Hematopoietic multipotent progenitor cell treated with erythropoietin and hydrocortisone succinate and interleukin-3 and kit ligand, for 6 days (in vitro differentiated cells): ENCODE measurements around the gene ARFIP1.
"Not testable (repeated sequence)": the region's sequence is repeated elsewhere in the genome, so short reads cannot be mapped to it uniquely, and the experiment has no call there.

Experiments used
- DNase-seq: peaks from one replicate; pipeline ENCODE4 v3.0.0-alpha.2; 2015

The ARFIP1 gene

GRCh38 chr4:152785639-152786615 lies 6.2 kb downstream of the ARFIP1 start:
- no peak for DNase-seq

GRCh38 chr4:152786627-152787026 lies 6.9 kb downstream of the ARFIP1 start:
- DNase-seq = no peak

- DNase-seq = no peak
These were observed 16.1 kb downstream of the ARFIP1 start for GRCh38 chr4:152795891-152796290.

GRCh38 chr4:152803541-152803940 lies 23.8 kb downstream of the ARFIP1 start:
- DNase-seq = no peak

- no peak for DNase-seq
These were observed 25.4 kb downstream of the ARFIP1 start for GRCh38 chr4:152805071-152805650.

- DNase-seq = no peak
These were observed 26.1 kb downstream of the ARFIP1 start for GRCh38 chr4:152805818-152806217.

- peak; percentile 15 for DNase-seq
These were observed 26.9 kb downstream of the ARFIP1 start for GRCh38 chr4:152806501-152807125.

- no peak for DNase-seq
These were observed 27.6 kb downstream of the ARFIP1 start for GRCh38 chr4:152807294-152807829.

GRCh38 chr4:152808670-152809069 lies 28.9 kb downstream of the ARFIP1 start:
- no peak for DNase-seq

GRCh38 chr4:152810715-152811287 lies 31.0 kb downstream of the ARFIP1 start:
- DNase-seq = no peak

- no peak for DNase-seq
These were observed 35.3 kb downstream of the ARFIP1 start for GRCh38 chr4:152815078-152815477.

GRCh38 chr4:152817331-152817730 lies 37.6 kb downstream of the ARFIP1 start:
- DNase-seq = peak; percentile 11

- DNase-seq = no peak
These were observed 39.4 kb downstream of the ARFIP1 start for GRCh38 chr4:152819026-152819645.

GRCh38 chr4:152820073-152820472 lies 40.3 kb downstream of the ARFIP1 start:
- DNase-seq = no peak

- no peak for DNase-seq
These were observed 42.6 kb downstream of the ARFIP1 start for GRCh38 chr4:152822323-152822722.

GRCh38 chr4:152824561-152824960 lies 44.8 kb downstream of the ARFIP1 start:
- DNase-seq = no peak

- no peak for DNase-seq
These were observed 45.6 kb downstream of the ARFIP1 start for GRCh38 chr4:152825336-152825735.

GRCh38 chr4:152828122-152828521 lies 48.4 kb downstream of the ARFIP1 start:
- DNase-seq = no peak

- DNase-seq = no peak
These were observed 51.7 kb downstream of the ARFIP1 start for GRCh38 chr4:152831416-152831815.

- DNase-seq = no peak
These were observed 57.2 kb downstream of the ARFIP1 start for GRCh38 chr4:152836936-152837335.

- not testable (repeated sequence) for DNase-seq
These were observed 60.0 kb downstream of the ARFIP1 start for GRCh38 chr4:152839729-152840128.

GRCh38 chr4:152843481-152844090 lies 63.8 kb downstream of the ARFIP1 start:
- no peak for DNase-seq
